Peyer's patch (tissue), 4 donors: ENCODE measurements around the gene POLE2.

Experiments used
- POLR2A ChIP-seq, 2 donors: fragments of 450-650 bp; IDR thresholded peaks; one replicate each; pipeline ENCODE4 v1.5.1; 2017; ENCODE audit warnings: antibody characterized with exemption in 2 of 2, mild to moderate bottlenecking in 2 of 2, moderate library complexity in 2 of 2
- TF ChIP-seq, protein P1 (sequence below), 6 experiments: fragments of 450-650 bp in 4 of 6; fragments of 200-600 bp in 2 of 6; sonication (generic) in 1 of 6; IDR thresholded peaks; one replicate each; pipeline ENCODE4 v1.5.1; 2017 to 2019; ENCODE audit warnings: antibody characterized with exemption in 6 of 6, mild to moderate bottlenecking in 3 of 6, moderate library complexity in 1 of 6

DNA sequence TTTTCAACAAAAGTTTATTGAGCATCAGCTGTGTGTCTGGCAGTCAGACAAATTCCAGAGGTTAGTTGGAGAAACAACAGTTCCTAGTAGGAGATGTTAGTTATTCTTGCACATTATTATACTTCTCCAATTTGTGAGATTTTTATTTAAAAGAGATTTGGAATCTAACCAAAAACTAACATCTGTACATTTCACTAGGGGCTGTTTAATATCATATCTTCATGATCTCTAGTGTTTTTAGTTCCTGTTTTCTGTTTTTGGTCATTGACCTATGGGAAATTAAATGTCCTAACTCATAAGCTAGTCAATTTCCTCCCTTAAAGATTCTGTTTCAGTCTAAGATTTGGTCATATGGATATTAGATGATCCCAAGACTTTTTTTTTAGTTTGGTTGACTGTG is 45.8 kb upstream of the POLE2 start:
- TF ChIP-seq, protein P1, sequence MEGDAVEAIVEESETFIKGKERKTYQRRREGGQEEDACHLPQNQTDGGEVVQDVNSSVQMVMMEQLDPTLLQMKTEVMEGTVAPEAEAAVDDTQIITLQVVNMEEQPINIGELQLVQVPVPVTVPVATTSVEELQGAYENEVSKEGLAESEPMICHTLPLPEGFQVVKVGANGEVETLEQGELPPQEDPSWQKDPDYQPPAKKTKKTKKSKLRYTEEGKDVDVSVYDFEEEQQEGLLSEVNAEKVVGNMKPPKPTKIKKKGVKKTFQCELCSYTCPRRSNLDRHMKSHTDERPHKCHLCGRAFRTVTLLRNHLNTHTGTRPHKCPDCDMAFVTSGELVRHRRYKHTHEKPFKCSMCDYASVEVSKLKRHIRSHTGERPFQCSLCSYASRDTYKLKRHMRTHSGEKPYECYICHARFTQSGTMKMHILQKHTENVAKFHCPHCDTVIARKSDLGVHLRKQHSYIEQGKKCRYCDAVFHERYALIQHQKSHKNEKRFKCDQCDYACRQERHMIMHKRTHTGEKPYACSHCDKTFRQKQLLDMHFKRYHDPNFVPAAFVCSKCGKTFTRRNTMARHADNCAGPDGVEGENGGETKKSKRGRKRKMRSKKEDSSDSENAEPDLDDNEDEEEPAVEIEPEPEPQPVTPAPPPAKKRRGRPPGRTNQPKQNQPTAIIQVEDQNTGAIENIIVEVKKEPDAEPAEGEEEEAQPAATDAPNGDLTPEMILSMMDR (IDR thresholded peaks at IDR 0.05) = no peak
- TF ChIP-seq POLR2A (IDR thresholded peaks at IDR 0.05) = no peak
